AG09319 (cell line): ENCODE measurements around the gene NRIP2.
"Not testable (repeated sequence)": the region's sequence is repeated elsewhere in the genome, so short reads cannot be mapped to it uniquely, and the experiment has no call there.

Experiments
- DNase-seq: peaks from one replicate; pipeline ENCODE4 v3.0.0-alpha.2; 2010; ENCODE audit warnings: low read depth; ENCODE audit errors: extremely low read depth
- TF ChIP-seq, protein P1 (sequence below): IDR thresholded peaks from 2 replicates; pipeline ENCODE4 v1.5.1; 2011; ENCODE audit warnings: low read depth, mild to moderate bottlenecking, inconsistent platforms, low read length, moderate library complexity

Gene NRIP2

DNA sequence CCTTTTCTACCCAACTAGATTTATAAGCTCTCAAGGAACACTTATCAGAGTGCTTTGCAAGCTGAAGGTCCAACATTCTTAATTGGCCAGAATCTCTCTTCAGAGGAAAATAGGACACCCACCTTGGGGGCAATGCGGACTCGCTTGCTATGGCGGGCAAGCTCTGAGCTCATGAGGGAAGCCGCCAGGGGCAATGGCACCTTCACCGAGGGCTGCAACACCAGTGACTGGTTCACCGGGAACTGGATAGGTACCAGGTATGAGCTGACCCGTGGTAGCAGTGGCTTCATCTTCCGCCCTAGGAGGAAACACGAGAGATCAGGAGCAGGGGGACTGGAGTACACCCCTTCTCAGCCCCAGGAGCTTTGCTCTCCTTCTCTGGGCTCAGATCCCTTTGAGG is 29.4 kb upstream of the NRIP2 start:
- TF ChIP-seq, protein P1, sequence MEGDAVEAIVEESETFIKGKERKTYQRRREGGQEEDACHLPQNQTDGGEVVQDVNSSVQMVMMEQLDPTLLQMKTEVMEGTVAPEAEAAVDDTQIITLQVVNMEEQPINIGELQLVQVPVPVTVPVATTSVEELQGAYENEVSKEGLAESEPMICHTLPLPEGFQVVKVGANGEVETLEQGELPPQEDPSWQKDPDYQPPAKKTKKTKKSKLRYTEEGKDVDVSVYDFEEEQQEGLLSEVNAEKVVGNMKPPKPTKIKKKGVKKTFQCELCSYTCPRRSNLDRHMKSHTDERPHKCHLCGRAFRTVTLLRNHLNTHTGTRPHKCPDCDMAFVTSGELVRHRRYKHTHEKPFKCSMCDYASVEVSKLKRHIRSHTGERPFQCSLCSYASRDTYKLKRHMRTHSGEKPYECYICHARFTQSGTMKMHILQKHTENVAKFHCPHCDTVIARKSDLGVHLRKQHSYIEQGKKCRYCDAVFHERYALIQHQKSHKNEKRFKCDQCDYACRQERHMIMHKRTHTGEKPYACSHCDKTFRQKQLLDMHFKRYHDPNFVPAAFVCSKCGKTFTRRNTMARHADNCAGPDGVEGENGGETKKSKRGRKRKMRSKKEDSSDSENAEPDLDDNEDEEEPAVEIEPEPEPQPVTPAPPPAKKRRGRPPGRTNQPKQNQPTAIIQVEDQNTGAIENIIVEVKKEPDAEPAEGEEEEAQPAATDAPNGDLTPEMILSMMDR = no peak
- no peak for DNase-seq

DNA sequence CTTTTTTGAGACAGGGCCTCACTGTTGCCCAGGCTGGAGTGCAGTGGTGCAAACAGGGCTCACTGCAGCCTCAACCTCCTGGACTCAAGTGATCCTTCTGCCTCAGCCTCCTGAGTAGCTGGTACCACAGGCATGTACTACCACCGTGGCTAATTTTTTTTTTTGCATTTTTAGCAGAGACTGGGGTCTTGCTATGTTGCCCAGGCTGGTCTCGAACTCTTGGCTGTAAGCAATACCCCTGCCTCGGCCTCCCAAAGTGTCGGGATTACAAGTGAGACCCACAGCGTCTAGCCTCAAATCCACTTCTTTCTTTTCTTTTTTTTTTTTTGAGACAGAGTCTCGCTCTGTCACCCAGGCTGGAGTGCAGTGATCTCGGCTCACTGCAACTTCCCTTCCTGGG is 28.6 kb upstream of the NRIP2 start:
- not testable (repeated sequence) for DNase-seq

DNA sequence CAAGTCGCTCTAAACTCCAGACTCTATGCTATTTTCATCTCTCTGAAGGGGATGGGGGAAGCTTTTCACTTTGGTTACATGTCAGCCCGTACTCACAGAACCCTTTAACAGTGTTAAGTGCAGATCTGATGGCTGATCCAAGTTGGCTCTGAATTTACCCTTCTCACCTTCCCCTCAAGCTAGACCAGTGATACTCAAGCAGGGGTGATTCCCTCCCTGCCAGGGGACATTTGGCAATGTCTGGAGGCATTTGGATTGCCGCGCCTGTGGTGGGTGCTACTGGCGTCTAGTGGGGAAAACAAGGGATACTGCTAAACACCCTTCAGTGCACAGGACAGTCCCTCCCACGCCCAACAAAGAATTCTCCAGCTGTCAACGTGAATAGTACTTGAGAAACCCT is 28.0 kb upstream of the NRIP2 start:
- TF ChIP-seq, protein P1 = no peak
- no peak for DNase-seq

DNA sequence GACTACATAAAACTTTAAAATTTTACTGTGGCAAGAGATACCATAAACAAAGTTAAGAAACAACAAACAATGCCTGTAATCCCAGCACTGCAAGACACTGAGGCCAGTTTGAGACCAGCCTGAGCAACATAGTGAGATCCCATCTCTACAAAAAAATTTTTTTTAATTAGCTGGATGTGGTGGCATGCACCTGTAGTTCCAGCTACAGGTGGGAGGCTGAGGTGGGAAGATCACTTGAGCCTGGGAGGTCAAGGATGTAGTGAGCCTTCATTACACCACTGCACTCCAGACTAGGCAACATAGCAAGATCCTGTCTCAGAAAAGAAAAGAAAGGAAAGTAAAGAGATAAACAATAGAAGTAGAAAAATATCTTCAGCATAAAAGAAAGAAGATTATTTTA is 25.3 kb upstream of the NRIP2 start:
- no peak for DNase-seq
- TF ChIP-seq, protein P1 = no peak

DNA sequence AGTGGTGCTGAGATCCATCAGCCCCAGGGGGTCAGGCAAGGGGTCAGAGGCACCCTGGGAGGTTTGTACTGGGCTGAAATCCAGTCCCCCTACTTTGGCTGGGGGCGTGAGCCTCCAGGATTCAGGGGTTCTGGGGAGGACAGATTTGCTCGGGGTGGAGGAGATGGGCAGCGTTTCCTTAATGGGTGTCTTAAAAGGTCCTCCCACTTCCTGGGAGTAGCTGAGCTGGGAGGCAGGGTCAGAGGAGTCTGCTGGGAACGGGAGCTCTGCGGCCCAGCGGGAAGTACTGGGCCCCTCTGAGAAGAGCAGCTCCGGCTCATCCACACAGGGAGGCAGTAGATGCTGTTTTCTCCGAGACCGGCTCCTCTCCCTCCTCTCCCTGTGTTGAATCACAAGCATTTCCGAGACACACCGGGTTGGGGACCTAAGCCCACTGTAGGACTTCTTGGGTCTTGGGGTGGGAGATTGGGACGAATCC is 24.1 kb upstream of the NRIP2 start:
- DNase-seq = no peak
- TF ChIP-seq, protein P1 = no peak

DNA sequence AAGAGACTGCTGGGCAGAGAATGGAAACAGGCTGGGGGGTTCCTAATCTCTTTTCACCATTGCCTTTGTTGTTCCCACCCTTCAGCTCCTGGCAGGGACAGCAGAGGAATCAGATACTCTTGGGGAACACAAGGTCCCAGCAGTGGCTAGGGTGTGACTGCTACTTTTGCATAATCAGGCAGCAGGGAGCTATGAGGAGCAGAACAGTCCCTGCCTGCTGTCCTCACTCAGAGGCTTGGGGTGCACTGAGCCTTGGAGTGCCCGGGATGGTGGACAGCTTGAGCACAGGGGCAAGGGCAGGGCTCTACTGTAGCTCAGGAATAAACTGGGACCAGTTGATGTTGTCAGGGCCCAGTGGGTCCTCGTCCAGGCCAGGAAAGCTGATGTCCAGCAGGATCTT is 23.5 kb upstream of the NRIP2 start:
- DNase-seq = no peak
- TF ChIP-seq, protein P1 = no peak

DNA sequence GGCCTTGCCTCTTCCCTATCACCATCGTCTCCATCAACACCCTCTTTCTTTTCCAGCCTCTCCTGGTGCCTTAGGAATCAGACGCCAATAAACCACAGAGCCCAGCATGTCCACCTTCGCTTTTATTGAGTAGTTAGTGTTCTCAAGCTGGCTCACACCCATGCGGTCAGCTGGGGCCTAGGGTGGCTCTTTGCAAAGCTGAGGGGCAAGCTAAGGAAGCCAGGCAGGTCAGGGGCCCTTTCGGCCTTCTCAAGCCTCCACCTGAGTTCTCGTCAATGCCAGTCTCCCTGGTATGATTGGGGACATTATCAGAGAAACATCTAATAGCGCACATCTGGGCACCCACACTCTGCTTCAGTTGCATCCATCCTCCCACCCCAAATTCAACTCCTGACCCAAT is 22.7 kb upstream of the NRIP2 start:
- TF ChIP-seq, protein P1 = no peak
- no peak for DNase-seq

DNA sequence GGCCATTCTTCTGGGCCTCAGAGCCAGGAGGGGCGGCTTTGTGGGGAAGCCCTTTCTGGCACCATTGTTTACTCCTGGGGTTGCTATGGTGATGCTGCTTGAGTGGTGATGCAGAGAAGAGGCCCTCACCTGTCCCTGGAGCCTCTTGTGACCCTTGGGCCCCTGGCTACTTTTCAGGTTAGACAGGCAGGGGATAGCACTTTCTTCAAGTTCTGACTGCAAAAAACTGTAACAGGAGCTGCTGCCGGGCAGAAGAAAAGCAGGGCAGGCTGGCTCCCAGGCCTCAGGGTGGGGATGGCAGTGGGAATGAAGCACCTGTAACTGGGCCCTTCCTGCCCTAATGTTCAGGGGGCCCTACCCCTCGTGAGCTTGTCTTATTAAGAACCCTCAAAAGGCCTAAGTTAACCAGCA is 22.2 kb upstream of the NRIP2 start, which contains the start of gene TEX52:
Gene TEX52 (minus strand): TSS at position 19 of the 411 bp plus-strand sequence. CDS start 13 bp downstream, at position 6.
- TF ChIP-seq, protein P1 = no peak
- no peak for DNase-seq
